HG03097 (cell line): ENCODE data around the gene ARHGAP20.

ENCODE experiments used
- ATAC-seq: cut with Tn5 transposase; IDR thresholded peaks from one replicate; pipeline ENCODE4 v1.9.1; 2021; ENCODE audit not compliant: unreplicated experiment, low FRiP score

The ARHGAP20 gene

DNA sequence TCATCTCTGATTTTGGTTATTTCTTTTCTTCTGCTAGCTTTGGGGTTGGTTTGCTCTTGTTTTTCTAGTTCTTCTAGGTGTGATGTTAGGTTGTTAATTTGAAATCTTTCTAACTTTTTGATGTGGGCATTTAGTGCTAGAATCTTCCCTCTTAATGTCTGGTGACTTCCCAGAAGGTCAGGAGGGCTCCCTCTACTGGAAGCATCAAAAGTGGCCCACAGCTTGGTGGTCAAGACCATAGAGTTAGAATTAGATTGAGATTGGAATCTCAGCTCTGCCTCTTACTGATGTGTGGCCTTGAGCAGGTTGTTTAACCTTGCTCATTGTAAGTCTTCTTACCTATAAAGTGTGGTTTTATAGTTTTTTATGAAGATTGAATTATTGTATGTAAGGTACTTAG is 183.2 kb downstream of the ARHGAP20 start:
- ATAC-seq: no peak

DNA sequence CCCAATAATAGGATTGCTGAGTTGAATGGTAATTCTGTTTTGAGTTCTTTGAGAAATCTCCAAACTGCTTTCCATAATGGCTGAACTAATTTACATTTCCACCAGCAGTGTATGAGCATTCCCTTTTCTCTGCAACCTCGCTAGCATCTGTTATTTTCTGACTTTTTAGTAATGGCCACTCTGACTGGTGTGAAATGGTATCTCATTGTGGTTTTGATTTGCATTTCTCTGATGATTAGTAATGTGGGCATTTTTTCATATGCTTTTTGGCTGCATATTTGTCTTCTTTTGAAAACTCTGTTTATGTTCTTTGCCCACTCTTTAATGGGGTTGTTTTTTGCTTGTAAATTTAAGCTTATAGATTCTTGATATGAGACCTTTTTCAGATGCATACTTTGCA is 185.1 kb downstream of the ARHGAP20 start:
- no peak for ATAC-seq
